NB4 (cell line): Measurements from ENCODE around the gene ADARB2.

Source experiments
- DNase-seq: peaks from one replicate; pipeline ENCODE4 v3.0.0; 2010; ENCODE audit warnings: low read depth
- H3K4me3 ChIP-seq: one replicate; pipeline ENCODE4 v1.5.1; 2011; ENCODE audit warnings: mild to moderate bottlenecking, low read depth, low read length, moderate library complexity
- CTCF ChIP-seq: IDR thresholded peaks from one replicate; pipeline ENCODE4 v1.5.1; 2012; ENCODE audit warnings: low read depth, low read length
- MAX ChIP-seq: IDR thresholded peaks from 2 replicates; pipeline ENCODE4 v1.6.1; 2011; ENCODE audit warnings: low read depth, low read length
- MYC ChIP-seq: IDR thresholded peaks from 2 replicates; pipeline ENCODE4 v1.6.1; 2011; ENCODE audit warnings: low read depth, low read length
- POLR2A ChIP-seq: IDR thresholded peaks from 2 replicates; pipeline ENCODE4 v1.6.1; 2011; ENCODE audit warnings: mild to moderate bottlenecking; ENCODE audit not compliant: insufficient read length; ENCODE audit errors: extremely low read depth

Gene ADARB2

GRCh38 chr10:1390200-1390599 lies 347.1 kb downstream of the ADARB2 start:
- no peak for DNase-seq
- H3K4me3 ChIP-seq: no peak overlapping the region
- TF ChIP-seq CTCF (no peak), MYC (no peak), POLR2A (no peak), MAX (no peak)

GRCh38 chr10:1384026-1384425 lies 353.3 kb downstream of the ADARB2 start:
- no peak overlapping the region for H3K4me3 ChIP-seq
- no peak for DNase-seq
- TF ChIP-seq POLR2A (no peak), MAX (no peak), MYC (no peak), CTCF (no peak)

- TF ChIP-seq MYC: no peak
- TF ChIP-seq POLR2A: no peak
- TF ChIP-seq CTCF: no peak
- TF ChIP-seq MAX: no peak
- H3K4me3 ChIP-seq: no peak overlapping the region
- DNase-seq: no peak
Measured at GRCh38 chr10:1382711-1383110, 354.6 kb downstream of the ADARB2 start.

- TF ChIP-seq POLR2A (no peak), CTCF (no peak), MAX (no peak), MYC (no peak)
- H3K4me3 ChIP-seq: no peak overlapping the region
- DNase-seq: no peak
Measured at GRCh38 chr10:1381339-1381738, 356.0 kb downstream of the ADARB2 start.

GRCh38 chr10:1380088-1380671 lies 357.1 kb downstream of the ADARB2 start:
- H3K4me3 ChIP-seq: no peak overlapping the region
- DNase-seq: no peak
- TF ChIP-seq POLR2A: no peak
- no peak for TF ChIP-seq MAX
- TF ChIP-seq CTCF: no peak
- no peak for TF ChIP-seq MYC
